ENCODE measurements around the gene SPNS2.
"Not testable (repeated sequence)": the region's sequence is repeated elsewhere in the genome, so short reads cannot be mapped to it uniquely, and the experiment has no call there.

Gene SPNS2

DNA sequence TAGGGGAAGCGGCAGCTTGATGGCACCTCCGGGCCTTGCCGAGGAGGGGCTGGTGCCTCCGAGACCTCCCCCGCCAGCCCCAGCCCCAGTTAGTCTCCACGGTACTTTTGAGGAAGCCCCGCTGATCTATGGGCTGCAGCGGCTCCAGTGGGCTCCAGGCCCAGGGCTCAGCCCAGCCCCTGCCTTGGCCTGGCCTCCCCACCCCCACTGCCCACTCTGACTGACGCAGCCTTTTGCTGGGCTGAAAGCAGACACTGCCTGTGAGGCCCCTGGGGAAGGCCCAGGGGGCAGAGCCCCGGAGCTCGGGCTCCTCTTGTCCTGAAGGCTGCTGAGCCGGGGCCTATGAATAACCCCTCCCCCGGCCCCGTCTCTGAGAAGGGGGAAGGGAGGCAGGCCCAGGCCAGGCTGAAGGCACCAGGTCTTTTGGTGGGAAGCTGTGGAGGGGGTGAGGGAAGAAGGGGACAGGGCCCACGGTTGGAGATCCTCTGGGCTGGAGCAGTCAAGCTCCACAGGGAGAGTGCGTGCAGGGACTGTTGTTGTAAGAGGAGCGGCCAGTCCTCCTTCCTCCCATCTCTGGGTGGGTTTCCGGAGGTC lies 78.1 kb downstream of the SPNS2 start:
- no peak overlapping the region for H3K27ac ChIP-seq (ENCODE audit: low read length)
- no peaks in the 10 kb centered on the region for H3K27me3 ChIP-seq (ENCODE audit: control insufficient read depth, insufficient read depth, low read length)
- no peaks in the 10 kb centered on the region for H3K9me3 ChIP-seq (ENCODE audit: control insufficient read depth, low read depth, low read length)
- peaks cover 15% of the 10 kb centered on the region for H3K4me1 ChIP-seq (ENCODE audit: control insufficient read depth, low read depth, low read length)
- no peaks in the 10 kb centered on the region for H3K36me3 ChIP-seq (ENCODE audit: control insufficient read depth, low read depth, low read length)
- H3K9ac ChIP-seq (ENCODE audit: low read length): no peak overlapping the region
- no peak overlapping the region for H3K4me3 ChIP-seq (ENCODE audit: low read length)

DNA sequence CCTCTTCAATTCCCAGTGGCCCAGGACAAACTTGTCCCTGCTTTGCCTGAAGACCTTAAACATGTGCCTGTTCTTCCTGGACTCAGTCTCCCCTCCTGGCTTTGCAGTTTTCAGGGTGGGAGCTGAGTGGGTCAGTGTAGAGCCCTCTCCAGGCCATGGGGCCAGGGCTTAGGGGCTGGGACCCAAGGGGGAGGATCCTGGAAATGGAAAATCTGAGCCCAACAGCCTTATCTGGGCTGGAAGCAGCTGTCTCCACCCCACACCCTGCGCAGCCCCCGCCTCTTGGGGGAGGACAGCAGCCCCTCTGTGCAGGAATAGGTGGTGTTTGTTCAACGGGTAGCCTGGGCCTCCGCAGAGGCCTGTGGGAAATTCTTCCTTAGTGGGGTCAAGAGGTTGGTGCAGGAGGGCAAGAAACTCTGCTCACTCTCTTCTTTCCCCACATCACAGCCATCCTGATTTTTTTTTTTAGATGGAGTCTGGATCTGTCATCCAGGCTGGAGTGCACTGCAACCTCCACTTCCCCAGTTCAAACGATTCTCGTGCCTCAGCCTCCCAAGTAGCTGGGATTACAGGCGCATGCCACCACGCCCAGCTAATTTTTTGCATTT lies 78.8 kb downstream of the SPNS2 start:
- H3K27ac ChIP-seq (ENCODE audit: low read length): no peak overlapping the region
- no peak overlapping the region for H3K9ac ChIP-seq (ENCODE audit: low read length)

GRCh38 chr17:4578349-4578748 lies 79.7 kb downstream of the SPNS2 start:
- H3K9me3 ChIP-seq (ENCODE audit: control insufficient read depth, low read depth, low read length); H3K27ac ChIP-seq (ENCODE audit: low read length); H3K4me3 ChIP-seq (ENCODE audit: low read length); H3K36me3 ChIP-seq (ENCODE audit: control insufficient read depth, low read depth, low read length); H3K9ac ChIP-seq (ENCODE audit: low read length): not testable (repeated sequence)
- H3K4me1 ChIP-seq (ENCODE audit: control insufficient read depth, low read depth, low read length): peaks cover 15% of the 10 kb centered on the region
- peaks cover 11% of the 10 kb centered on the region for H3K27me3 ChIP-seq (ENCODE audit: control insufficient read depth, insufficient read depth, low read length)

More for the DNA sequence above, 78.8 kb downstream of the SPNS2 start:
- Histone ChIP-seq H3K36me3 (ENCODE audit: control insufficient read depth, low read depth, low read length) (no peaks in the 10 kb centered on the region), H3K4me1 (ENCODE audit: control insufficient read depth, low read depth, low read length) (peaks cover 15% of the 10 kb centered on the region), H3K9me3 (ENCODE audit: control insufficient read depth, low read depth, low read length) (no peaks in the 10 kb centered on the region), H3K4me3 (ENCODE audit: low read length) (no peak overlapping the region), H3K27me3 (ENCODE audit: control insufficient read depth, insufficient read depth, low read length) (peaks cover 3% of the 10 kb centered on the region)

- no peak overlapping the region for H3K9ac ChIP-seq (ENCODE audit: low read length)
- peaks cover 25% of the 10 kb centered on the region for H3K27me3 ChIP-seq (ENCODE audit: control insufficient read depth, insufficient read depth, low read length)
- H3K27ac ChIP-seq (ENCODE audit: low read length): no peak overlapping the region
- H3K4me3 ChIP-seq (ENCODE audit: low read length): no peak overlapping the region
- H3K4me1 ChIP-seq (ENCODE audit: control insufficient read depth, low read depth, low read length): peaks cover 15% of the 10 kb centered on the region
- no peaks in the 10 kb centered on the region for H3K9me3 ChIP-seq (ENCODE audit: control insufficient read depth, low read depth, low read length)
- no peaks in the 10 kb centered on the region for H3K36me3 ChIP-seq (ENCODE audit: control insufficient read depth, low read depth, low read length)
Measured at GRCh38 chr17:4579678-4580077, 81.0 kb downstream of the SPNS2 start.

GRCh38 chr17:4580291-4580690 lies 81.6 kb downstream of the SPNS2 start:
- H3K4me1 ChIP-seq (ENCODE audit: control insufficient read depth, low read depth, low read length): peaks cover 15% of the 10 kb centered on the region
- no peak overlapping the region for H3K27ac ChIP-seq (ENCODE audit: low read length)
- no peak overlapping the region for H3K4me3 ChIP-seq (ENCODE audit: low read length)
- no peaks in the 10 kb centered on the region for H3K9me3 ChIP-seq (ENCODE audit: control insufficient read depth, low read depth, low read length)
- H3K27me3 ChIP-seq (ENCODE audit: control insufficient read depth, insufficient read depth, low read length): peaks cover 31% of the 10 kb centered on the region
- H3K36me3 ChIP-seq (ENCODE audit: control insufficient read depth, low read depth, low read length): no peaks in the 10 kb centered on the region
- H3K9ac ChIP-seq (ENCODE audit: low read length): no peak overlapping the region

- Histone ChIP-seq H3K36me3 (ENCODE audit: control insufficient read depth, low read depth, low read length) (no peaks in the 10 kb centered on the region), H3K27ac (ENCODE audit: low read length) (no peak overlapping the region), H3K4me1 (ENCODE audit: control insufficient read depth, low read depth, low read length) (peaks cover 3% of the 10 kb centered on the region), H3K9ac (ENCODE audit: low read length) (no peak overlapping the region), H3K4me3 (ENCODE audit: low read length) (no peak overlapping the region), H3K9me3 (ENCODE audit: control insufficient read depth, low read depth, low read length) (no peaks in the 10 kb centered on the region), H3K27me3 (ENCODE audit: control insufficient read depth, insufficient read depth, low read length) (peaks cover 46% of the 10 kb centered on the region)
Measured at GRCh38 chr17:4582101-4582501, 83.4 kb downstream of the SPNS2 start.

GRCh38 chr17:4582691-4583090 lies 84.0 kb downstream of the SPNS2 start:
- H3K27ac ChIP-seq (ENCODE audit: low read length): no peak overlapping the region
- no peak overlapping the region for H3K9ac ChIP-seq (ENCODE audit: low read length)
- H3K4me1 ChIP-seq (ENCODE audit: control insufficient read depth, low read depth, low read length): no peaks in the 10 kb centered on the region
- no peak overlapping the region for H3K4me3 ChIP-seq (ENCODE audit: low read length)
- no peaks in the 10 kb centered on the region for H3K36me3 ChIP-seq (ENCODE audit: control insufficient read depth, low read depth, low read length)
- peaks cover 46% of the 10 kb centered on the region for H3K27me3 ChIP-seq (ENCODE audit: control insufficient read depth, insufficient read depth, low read length)
- H3K9me3 ChIP-seq (ENCODE audit: control insufficient read depth, low read depth, low read length): no peaks in the 10 kb centered on the region

- Histone ChIP-seq H3K27me3 (ENCODE audit: control insufficient read depth, insufficient read depth, low read length) (peaks cover 46% of the 10 kb centered on the region), H3K4me3 (ENCODE audit: low read length) (no peak overlapping the region), H3K27ac (ENCODE audit: low read length) (no peak overlapping the region), H3K9me3 (ENCODE audit: control insufficient read depth, low read depth, low read length) (no peaks in the 10 kb centered on the region), H3K4me1 (ENCODE audit: control insufficient read depth, low read depth, low read length) (no peaks in the 10 kb centered on the region), H3K36me3 (ENCODE audit: control insufficient read depth, low read depth, low read length) (no peaks in the 10 kb centered on the region), H3K9ac (ENCODE audit: low read length) (no peak overlapping the region)
Measured at GRCh38 chr17:4583206-4583605, 84.5 kb downstream of the SPNS2 start.

DNA sequence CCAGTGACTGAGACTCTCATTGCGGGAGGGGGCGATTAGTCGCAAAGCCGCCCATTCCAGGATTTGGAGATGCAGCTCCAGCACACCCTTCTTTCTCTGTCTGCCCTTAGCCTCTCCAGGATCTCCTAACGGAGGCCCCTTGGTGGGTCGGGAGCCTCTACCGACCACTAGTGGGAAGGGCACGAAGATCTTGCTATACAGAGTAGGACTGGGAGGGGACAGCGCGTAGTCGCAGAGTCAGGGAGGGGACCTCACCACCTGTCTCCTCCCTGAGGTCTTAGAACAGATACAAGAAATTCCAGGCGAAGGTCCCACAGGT lies 85.1 kb downstream of the SPNS2 start:
- Histone ChIP-seq H3K9me3 (ENCODE audit: control insufficient read depth, low read depth, low read length) (no peaks in the 10 kb centered on the region), H3K27me3 (ENCODE audit: control insufficient read depth, insufficient read depth, low read length) (peaks cover 46% of the 10 kb centered on the region), H3K9ac (ENCODE audit: low read length) (no peak overlapping the region), H3K4me1 (ENCODE audit: control insufficient read depth, low read depth, low read length) (no peaks in the 10 kb centered on the region), H3K4me3 (ENCODE audit: low read length) (peak overlapping the region; percentile 43), H3K27ac (ENCODE audit: low read length) (no peak overlapping the region), H3K36me3 (ENCODE audit: control insufficient read depth, low read depth, low read length) (no peaks in the 10 kb centered on the region)

DNA sequence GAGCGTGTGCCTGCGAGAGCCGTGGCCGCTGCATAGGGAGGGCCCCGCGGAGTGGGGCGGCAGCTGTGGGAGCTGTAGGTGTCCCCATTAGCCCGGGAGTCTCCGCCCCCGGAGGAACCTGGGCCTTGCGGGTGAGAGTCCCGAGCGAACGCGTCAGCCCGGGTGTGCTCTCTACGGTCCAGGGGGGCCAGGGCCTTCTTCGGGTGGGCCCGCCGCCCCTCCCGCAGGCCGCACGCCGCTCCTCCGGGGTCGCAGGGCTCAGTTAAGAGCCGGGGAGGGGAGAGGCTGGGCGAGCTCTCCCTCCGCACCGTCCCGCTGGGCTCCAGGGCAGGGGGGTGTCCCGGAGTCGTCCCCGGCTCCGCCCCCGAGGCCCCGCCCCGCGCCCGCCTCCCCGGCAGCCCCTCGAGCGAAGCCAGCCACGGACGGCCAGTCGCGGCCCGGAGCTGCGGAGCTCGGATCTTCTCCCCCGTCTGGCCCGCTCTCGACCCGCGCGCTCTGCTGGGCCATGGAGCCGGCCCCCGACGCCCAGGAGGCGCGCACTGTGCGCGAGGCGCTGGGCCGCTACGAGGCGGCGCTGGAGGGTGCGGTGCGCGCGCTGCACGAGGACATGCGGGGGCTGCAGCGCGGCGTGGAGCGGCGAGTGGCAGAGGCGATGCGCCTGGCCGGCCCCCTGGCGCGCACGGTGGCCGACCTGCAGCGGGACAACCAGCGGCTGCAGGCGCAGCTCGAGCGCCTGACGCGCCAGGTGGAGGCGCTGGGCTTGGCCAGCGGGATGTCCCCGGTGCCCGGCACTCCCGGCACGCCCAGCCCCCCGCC lies 85.6 kb downstream of the SPNS2 start, which contains the start of gene SMTNL2:
Gene SMTNL2 (plus strand): TSS at position 429 of the 816 bp plus-strand sequence. CDS start 77 bp downstream, at position 506.
- Histone ChIP-seq H3K4me1 (ENCODE audit: control insufficient read depth, low read depth, low read length) (no peaks in the 10 kb centered on the region), H3K9me3 (ENCODE audit: control insufficient read depth, low read depth, low read length) (no peaks in the 10 kb centered on the region), H3K4me3 (ENCODE audit: low read length) (peak within 1 kb of the TSS; percentile 43), H3K27me3 (ENCODE audit: control insufficient read depth, insufficient read depth, low read length) (peaks cover 46% of the 10 kb centered on the region), H3K36me3 (ENCODE audit: control insufficient read depth, low read depth, low read length) (no peaks in the 10 kb centered on the region), H3K9ac (ENCODE audit: low read length) (no peak within 1 kb of the TSS), H3K27ac (ENCODE audit: low read length) (no peak within 1 kb of the TSS)

GRCh38 chr17:4584917-4585637 lies 86.4 kb downstream of the SPNS2 start:
- Histone ChIP-seq H3K27ac (ENCODE audit: low read length) (no peak overlapping the region), H3K27me3 (ENCODE audit: control insufficient read depth, insufficient read depth, low read length) (peaks cover 46% of the 10 kb centered on the region), H3K4me1 (ENCODE audit: control insufficient read depth, low read depth, low read length) (no peaks in the 10 kb centered on the region), H3K36me3 (ENCODE audit: control insufficient read depth, low read depth, low read length) (no peaks in the 10 kb centered on the region), H3K9me3 (ENCODE audit: control insufficient read depth, low read depth, low read length) (no peaks in the 10 kb centered on the region), H3K4me3 (ENCODE audit: low read length) (peak overlapping the region; percentile 43), H3K9ac (ENCODE audit: low read length) (no peak overlapping the region)

All from iPS-18a (cell line).